H1 (cell line): ENCODE results near the gene USP35. TPM values are rescaled to one million over a fixed set of nuclear protein-coding genes. Genes with fewer than 3 reads are reported as not detected.

Experiments
- CTCF ChIA-PET: fragments of 300-600 bp; sonication (Branson Sonifier 250); formaldehyde crosslinking; loops from one replicate; lab custom pipeline; 2021; ENCODE audit not compliant: partially characterized antibody; lab: Charles Lee
- POLR2A ChIA-PET: fragments of 300-600 bp; sonication (Branson Sonifier 250); formaldehyde crosslinking; loops from one replicate; lab custom pipeline; 2021; ENCODE audit warnings: inconsistent platforms; ENCODE audit not compliant: partially characterized antibody; lab: Charles Lee
- DNase-seq, 2 experiments: peaks; one replicate each; pipeline versions ENCODE4 v3.0.0 to v3.0.0-alpha.2; 2010 to 2022; ENCODE audit warnings: low spot score in 2 of 2, low read depth in 1 of 2, mixed read lengths in 1 of 2
- FAIRE-seq: peaks from 2 replicates; lab custom pipeline; 2011; peaks lifted over from hg19 to GRCh38; lab: Jason Lieb, UNC
- H2AFZ ChIP-seq: 2 replicates; pipeline ENCODE4 v1.8.1; 2012; ENCODE audit warnings: low read length, inconsistent platforms
- H2AK5ac ChIP-seq: 2 replicates; pipeline ENCODE4 v1.6.1; 2013; ENCODE audit warnings: low read depth, low read length
- H2BK120ac ChIP-seq: replicated peaks from 2 replicates; pipeline ENCODE3; 2013; ENCODE audit warnings: low read depth, low read length, inconsistent platforms
- H2BK12ac ChIP-seq: 2 replicates; pipeline ENCODE4 v1.6.1; 2013; ENCODE audit warnings: low read depth, low read length
- H2BK15ac ChIP-seq: 2 replicates; pipeline ENCODE4 v1.6.1; 2013; ENCODE audit warnings: low read length
- H2BK20ac ChIP-seq: 2 replicates; pipeline ENCODE4 v1.6.1; 2013; ENCODE audit warnings: low read length
- H2BK5ac ChIP-seq: 2 replicates; pipeline ENCODE4 v1.6.1; 2013; ENCODE audit warnings: low read depth, low read length
- H3K14ac ChIP-seq: 2 replicates; pipeline ENCODE4 v1.6.1; 2013; ENCODE audit warnings: inconsistent platforms; ENCODE audit not compliant: insufficient read length
- H3K18ac ChIP-seq: 2 replicates; pipeline ENCODE4 v1.6.1; 2013; ENCODE audit warnings: low read length; ENCODE audit errors: extremely low read depth
- H3K23ac ChIP-seq: 2 replicates; pipeline ENCODE4 v1.6.1; 2013; ENCODE audit warnings: inconsistent platforms; ENCODE audit not compliant: insufficient read length
- H3K23me2 ChIP-seq: 2 replicates; pipeline ENCODE4 v1.6.1; 2013; ENCODE audit warnings: low read depth, low read length
- H3K27ac ChIP-seq: 2 replicates; pipeline ENCODE4 v1.6.1; 2011; ENCODE audit warnings: low read depth, low read length, inconsistent platforms
- H3K27me3 ChIP-seq, 4 experiments: replicated peaks in 1 of 4; 1 replicate in 1 of 4; 2 replicates in 3 of 4; pipeline versions ENCODE4 v1.6.1 to v1.8.1; 2011 to 2013; ENCODE audit warnings: low read length in 3 of 4, mild to moderate bottlenecking in 3 of 4, inconsistent platforms in 2 of 4, mixed read lengths in 2 of 4, moderate library complexity in 1 of 4; ENCODE audit not compliant: control insufficient read depth in 3 of 4, insufficient read depth in 3 of 4; ENCODE audit errors: extremely low read depth in 1 of 4
- H3K36me3 ChIP-seq, 4 experiments: 2 replicates each; pipeline versions ENCODE4 v1.6.1 to v1.8.1; 2011 to 2013; ENCODE audit warnings: mild to moderate bottlenecking in 4 of 4, low read length in 3 of 4, moderate library complexity in 2 of 4, control low read depth in 1 of 4, inconsistent platforms in 1 of 4; ENCODE audit not compliant: insufficient read depth in 4 of 4, control insufficient read depth in 2 of 4
- H3K4ac ChIP-seq: replicated peaks from 2 replicates; pipeline ENCODE3; 2013; ENCODE audit warnings: low read length, low read depth, mixed read lengths, inconsistent platforms; ENCODE audit not compliant: insufficient read length
- H3K4me1 ChIP-seq, 4 experiments: replicated peaks in 1 of 4; 1 replicate in 1 of 4; 2 replicates in 3 of 4; pipeline versions ENCODE4 v1.6.1 to v1.8.1; 2011 to 2013; ENCODE audit warnings: low read length in 3 of 4, inconsistent platforms in 2 of 4, mixed read lengths in 1 of 4; ENCODE audit not compliant: insufficient read depth in 4 of 4, control insufficient read depth in 3 of 4
- H3K4me2 ChIP-seq, 2 experiments: 2 replicates each; pipeline versions ENCODE4 v1.6.1 to v1.8.1; 2011 to 2013; ENCODE audit warnings: low read depth in 2 of 2, low read length in 2 of 2, control low read depth in 1 of 2, inconsistent platforms in 1 of 2, mild to moderate bottlenecking in 1 of 2; ENCODE audit not compliant: insufficient read depth in 1 of 2
- H3K4me3 ChIP-seq, 4 experiments: fragments of 200-600, 300-600 bp in 1 of 4; sonication (generic), shearing (Covaris generic), sonication (Bioruptor Twin) in 1 of 4; 2 replicates each; pipeline versions ENCODE4 v1.5.1 to v1.8.1; 2011 to 2016; ENCODE audit warnings: low read length in 4 of 4, low read depth in 3 of 4, control low read depth in 2 of 4, inconsistent platforms in 2 of 4, mild to moderate bottlenecking in 2 of 4, mixed read lengths in 1 of 4, moderate library complexity in 1 of 4; ENCODE audit not compliant: insufficient read depth in 2 of 4; ENCODE audit errors: extremely low read depth in 1 of 4
- H3K56ac ChIP-seq: replicated peaks from 2 replicates; pipeline ENCODE3; 2013; ENCODE audit warnings: low read depth, mild to moderate bottlenecking, mixed read lengths, low read length, inconsistent platforms; ENCODE audit not compliant: insufficient read length
- H3K79me1 ChIP-seq: 2 replicates; pipeline ENCODE4 v1.6.1; 2013; ENCODE audit warnings: low read depth, low read length, control low read depth
- H3K79me2 ChIP-seq, 2 experiments: 2 replicates each; pipeline versions ENCODE4 v1.6.1 to v1.8.1; 2012 to 2013; ENCODE audit warnings: low read length in 2 of 2, mild to moderate bottlenecking in 2 of 2, inconsistent platforms in 1 of 2; ENCODE audit not compliant: insufficient read depth in 2 of 2, control insufficient read depth in 1 of 2
- H3K9ac ChIP-seq, 4 experiments: replicated peaks in 1 of 4; 1 replicate in 1 of 4; 2 replicates in 3 of 4; pipeline versions ENCODE4 v1.6.1 to v1.8.1; 2011 to 2013; ENCODE audit warnings: low read depth in 3 of 4, low read length in 3 of 4, control low read depth in 2 of 4, mild to moderate bottlenecking in 2 of 4, moderate library complexity in 2 of 4, inconsistent platforms in 1 of 4; ENCODE audit errors: extremely low read depth in 1 of 4
- H3K9me3 ChIP-seq, 2 experiments: 2 replicates each; pipeline versions ENCODE4 v1.6.1 to v1.8.1; 2012 to 2013; ENCODE audit warnings: mild to moderate bottlenecking in 2 of 2, moderate library complexity in 2 of 2, control low read depth in 1 of 2, inconsistent platforms in 1 of 2, low read depth in 1 of 2, low read length in 1 of 2, mixed read lengths in 1 of 2; ENCODE audit not compliant: insufficient read depth in 2 of 2
- H4K20me1 ChIP-seq, 2 experiments: replicated peaks in 1 of 2; 2 replicates each; pipeline versions ENCODE3 to v1.8.1; 2011 to 2013; ENCODE audit warnings: inconsistent platforms in 2 of 2, low read length in 2 of 2, mild to moderate bottlenecking in 1 of 2; ENCODE audit not compliant: insufficient read depth in 2 of 2, control insufficient read depth in 1 of 2
- H4K5ac ChIP-seq: 2 replicates; pipeline ENCODE4 v1.6.1; 2013; ENCODE audit warnings: low read length, low read depth, mixed read lengths, inconsistent platforms; ENCODE audit not compliant: insufficient read length
- H4K8ac ChIP-seq: 2 replicates; pipeline ENCODE4 v1.8.0; 2013; ENCODE audit warnings: mild to moderate bottlenecking, moderate library complexity, low read length, inconsistent platforms; ENCODE audit not compliant: insufficient read depth; ENCODE audit errors: extremely low read depth
- H4K91ac ChIP-seq: replicated peaks from 2 replicates; pipeline ENCODE3; 2013; ENCODE audit warnings: low read length, mixed read lengths, inconsistent platforms; ENCODE audit not compliant: insufficient read length
- BRCA1 ChIP-seq: IDR thresholded peaks from 2 replicates; pipeline ENCODE4 v1.6.1; 2012; ENCODE audit warnings: low read depth, low read length, improper control_type of control experiment
- CBX8 ChIP-seq: fragments of 300-800, 300-1000 bp; sonication (generic); IDR thresholded peaks from 2 replicates; pipeline ENCODE4 v1.7.1; 2016; ENCODE audit warnings: low read depth, low read length, borderline replicate concordance
- CEBPB ChIP-seq: IDR thresholded peaks from 2 replicates; pipeline ENCODE4 v1.6.1; 2012; ENCODE audit warnings: low read depth, low read length
- E2F6 ChIP-seq: IDR thresholded peaks from 2 replicates; pipeline ENCODE4 v1.6.1; 2012; ENCODE audit warnings: inconsistent platforms
- EGR1 ChIP-seq: IDR thresholded peaks from 2 replicates; pipeline ENCODE4 v1.6.1; 2011; ENCODE audit warnings: low read depth, low read length, borderline replicate concordance
- EP300 ChIP-seq, 2 experiments: IDR thresholded peaks; 1 replicate in 1 of 2; 2 replicates in 1 of 2; pipeline ENCODE4 v1.6.1; 2011 to 2012; ENCODE audit warnings: low read depth in 2 of 2, low read length in 2 of 2, mild to moderate bottlenecking in 2 of 2, borderline replicate concordance in 1 of 2, inconsistent platforms in 1 of 2, moderate library complexity in 1 of 2
- FOSL1 ChIP-seq: IDR thresholded peaks from 2 replicates; pipeline ENCODE4 v1.6.1; 2011; ENCODE audit warnings: mild to moderate bottlenecking, low read depth, low read length, moderate library complexity; ENCODE audit not compliant: insufficient read depth
- POLR2AphosphoS5 ChIP-seq: IDR thresholded peaks from 2 replicates; pipeline ENCODE4 v1.6.1; 2011; ENCODE audit warnings: low read depth, low read length
- POU5F1 ChIP-seq: IDR thresholded peaks from 2 replicates; pipeline ENCODE4 v1.6.1; 2011; ENCODE audit warnings: low read depth, mild to moderate bottlenecking, low read length, moderate library complexity
- RXRA ChIP-seq: IDR thresholded peaks from 2 replicates; pipeline ENCODE4 v1.6.1; 2011; ENCODE audit warnings: low read depth, mild to moderate bottlenecking, low read length, moderate library complexity; ENCODE audit not compliant: insufficient read depth
- ZNF274 ChIP-seq: IDR thresholded peaks from 2 replicates; pipeline ENCODE4 v1.7.0; 2012; ENCODE audit warnings: low read length, borderline replicate concordance; ENCODE audit errors: extremely low read depth
- WGBS, 2 experiments: shearing (Covaris generic) in 1 of 2; methylation state at CpG; one replicate each; pipeline versions ENCODE4 v1.1.6 to v1.1.7; 2013 to 2015; ENCODE audit warnings: low lambda C conversion rate in 2 of 2, mixed read lengths in 2 of 2, inconsistent platforms in 1 of 2, low coverage in 1 of 2, missing lambda C conversion rate in 1 of 2; ENCODE audit not compliant: insufficient replicate concordance in 2 of 2, insufficient coverage in 1 of 2, insufficient read length in 1 of 2; ENCODE audit errors: extremely low coverage in 1 of 2, missing lambda C conversion rate in 1 of 2; 5-methylcytosine and 5-hydroxymethylcytosine counted together
- polyA plus RNA-seq, 7 experiments: library from polyadenylated mRNA; depleted of rRNA in 3 of 7; stranded (reverse) in 5 of 7; unstranded in 2 of 7; fragments of >200 nt in 5 of 7; fragments of 200-250 nt in 2 of 7; gene quantifications; 1 replicate in 5 of 7; 2 replicates in 1 of 7; 4 replicates in 1 of 7; pipeline versions ENCODE4 v1.2.1 to v1.2.3, GENCODE V29; 2011 to 2013; ENCODE audit warnings: missing spikeins in 2 of 7, mixed read lengths in 2 of 7
- total RNA-seq: library from RNA; stranded (reverse); fragmentation: NEBNext Ultra II Directional; extraction: Animal tissue kit (Norgen Biotek cat#: 25700); gene quantifications from 2 replicates; pipeline ENCODE4 v1.2.1, GENCODE V29; 2021

Gene USP35
- total and polyA plus RNA-seq, 2 of the 8 experiments (the other 6 are each of a cell fraction or from before 2014, with no cell fraction given) = 4.6 to 6.8 TPM

DNA sequence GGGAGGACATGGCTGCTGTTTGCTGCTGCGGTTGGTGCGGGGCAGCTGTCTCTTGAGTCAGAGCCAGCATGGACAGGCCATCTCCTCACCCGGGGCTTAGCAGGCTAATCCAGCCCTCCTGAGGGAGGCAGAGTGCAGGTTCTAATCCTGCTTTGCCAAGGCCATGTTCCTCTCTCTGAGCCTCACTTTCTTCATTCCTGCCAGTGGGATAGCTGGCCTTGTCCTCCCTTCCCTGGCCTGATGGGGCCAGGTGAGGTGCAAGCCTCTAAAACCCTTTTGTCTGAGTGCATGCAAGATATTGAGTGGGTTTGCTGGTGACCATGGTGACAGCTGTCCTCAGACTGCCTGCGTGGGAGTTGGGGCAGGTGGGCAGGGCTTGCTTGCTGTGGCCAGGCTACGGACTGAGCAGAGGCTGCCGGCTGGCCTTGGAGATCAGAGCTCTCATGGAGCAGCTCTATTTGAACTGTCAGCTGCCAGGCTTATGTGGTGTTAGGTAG lies 3.6 kb downstream of the USP35 start:
- no peak overlapping the region for H2BK5ac ChIP-seq
- no peaks in the 10 kb centered on the region for H3K36me3 ChIP-seq
- no peak for DNase-seq
- no peak overlapping the region for H2BK120ac ChIP-seq
- CTCF ChIA-PET = interaction anchor here (1.2 kb wide), 1 partner anchor 21 kb away, joined by 3 read pairs; no protein-coding TSS in a partner anchor
- H3K79me2 ChIP-seq = no peaks in the 10 kb centered on the region
- FAIRE-seq = no peak
- no peak overlapping the region for H3K14ac ChIP-seq
- WGBS, 2 experiments = 86% methylated on average over 6 of the region's 6 CpGs; no CpG with 5 or more reads in 1 of the 2 experiments
- H4K91ac ChIP-seq = no peak overlapping the region
- H3K23me2 ChIP-seq = peaks cover 10% of the 10 kb centered on the region
- H3K4me3 ChIP-seq = no peak overlapping the region
- H3K18ac ChIP-seq = no peak overlapping the region
- no peak overlapping the region for H2BK15ac ChIP-seq
- POLR2A ChIA-PET = interaction anchor here (0.7 to 1.9 kb wide), 2 partner anchors 51 to 52 kb away, joined by 3 to 4 read pairs; partner anchors contain the start of gene ALG8
- H3K56ac ChIP-seq = no peak overlapping the region
- no peak overlapping the region for H2BK20ac ChIP-seq
- H3K79me1 ChIP-seq = peaks cover 2% of the 10 kb centered on the region; the same call in 1 of the 2 replicates
- no peak overlapping the region for H3K27ac ChIP-seq
- no peak overlapping the region for H3K4ac ChIP-seq
- H3K9me3 ChIP-seq = no peaks in the 10 kb centered on the region
- no peak overlapping the region for H4K5ac ChIP-seq
- H2AFZ ChIP-seq = no peak overlapping the region
- no peak overlapping the region for H3K4me2 ChIP-seq
- H2BK12ac ChIP-seq = no peak overlapping the region
- H3K23ac ChIP-seq = no peak overlapping the region
- no peak overlapping the region; a peak in 1 of 7 replicates for H3K9ac ChIP-seq
- H2AK5ac ChIP-seq = no peak overlapping the region
- H4K20me1 ChIP-seq = peaks cover 3% of the 10 kb centered on the region in 2 experiments
- peaks cover 0 to 4% (median 2%) of the 10 kb centered on the region in 4 experiments; a peak in 1 of 7 replicates for H3K27me3 ChIP-seq
- no peak overlapping the region for H4K8ac ChIP-seq
- peaks cover 0 to 10% (median 2%) of the 10 kb centered on the region in 4 experiments; a peak in 6 of 7 replicates for H3K4me1 ChIP-seq
- TF ChIP-seq POU5F1 (no peak), CBX8 (no peak), RXRA (no peak), E2F6 (no peak), BRCA1 (no peak), EP300 (IDR thresholded peaks at IDR 0.05; ENCODE audit: borderline replicate concordance in 1 of 2, low read depth in 2 of 2, low read length in 2 of 2) (no peak), POLR2AphosphoS5 (no peak), ZNF274 (no peak), EGR1 (no peak), CEBPB (no peak), FOSL1 (no peak)
